LNCaP clone FGC (cell line): ENCODE results near the gene SSU72.
"Not testable (repeated sequence)": the region's sequence is repeated elsewhere in the genome, so short reads cannot be mapped to it uniquely, and the experiment has no call there.

Source experiments
- DNase-seq: peaks from one replicate; pipeline ENCODE4 v3.0.0-alpha.2; 2011; ENCODE audit warnings: low read depth
- H3K4me3 ChIP-seq: 2 replicates; pipeline ENCODE4 v1.5.1; 2011; ENCODE audit warnings: mild to moderate bottlenecking, low read depth, low read length, control low read depth
- CTCF ChIP-seq: IDR thresholded peaks from 2 replicates; pipeline ENCODE4 v1.5.1; 2012; ENCODE audit warnings: mild to moderate bottlenecking; ENCODE audit not compliant: control insufficient read depth, insufficient read depth; ENCODE audit errors: extremely low read depth

Gene SSU72

GRCh38 chr1:1562556-1563195 is 12.0 kb downstream of the SSU72 start:
- no peak for TF ChIP-seq CTCF
- H3K4me3 ChIP-seq: no peak overlapping the region
- no peak for DNase-seq

- H3K4me3 ChIP-seq: no peak overlapping the region
- no peak for TF ChIP-seq CTCF
- no peak for DNase-seq
Measured at GRCh38 chr1:1561801-1562470, 12.7 kb downstream of the SSU72 start.

GRCh38 chr1:1560178-1560577 is 14.5 kb downstream of the SSU72 start:
- no peak overlapping the region for H3K4me3 ChIP-seq
- DNase-seq: no peak
- TF ChIP-seq CTCF: no peak

GRCh38 chr1:1559066-1559465 is 15.6 kb downstream of the SSU72 start:
- no peak for TF ChIP-seq CTCF
- DNase-seq: peak; percentile 41
- no peak overlapping the region for H3K4me3 ChIP-seq

GRCh38 chr1:1558591-1558990 is 16.1 kb downstream of the SSU72 start:
- TF ChIP-seq CTCF: no peak
- H3K4me3 ChIP-seq: no peak overlapping the region
- no peak for DNase-seq

GRCh38 chr1:1557688-1558087 is 17.0 kb downstream of the SSU72 start:
- not testable (repeated sequence) for H3K4me3 ChIP-seq, DNase-seq

- H3K4me3 ChIP-seq, DNase-seq: not testable (repeated sequence)
Measured at GRCh38 chr1:1556961-1557360, 17.7 kb downstream of the SSU72 start.

GRCh38 chr1:1556505-1556904 is 18.2 kb downstream of the SSU72 start:
- H3K4me3 ChIP-seq: no peak overlapping the region
- TF ChIP-seq CTCF: no peak
- DNase-seq: no peak
